ENCODE results near the gene TOLLIP. TPM values are rescaled to one million over a fixed set of nuclear protein-coding genes. Genes with fewer than 3 reads are reported as not detected.

Gene TOLLIP
- total RNA-seq, 1 donor from 2014 or later, result 38.9 TPM

GRCh38 chr11:1235306-1235900 lies 74.0 kb downstream of the TOLLIP start:
- Mint-ChIP-seq H3K36me3 (ENCODE audit: low read depth) (no peaks in the 10 kb centered on the region), H3K4me1 (no peaks in the 10 kb centered on the region), H3K4me3 (no peak overlapping the region), H3K27me3 (no peaks in the 10 kb centered on the region), H3K9me3 (no peaks in the 10 kb centered on the region), H3K27ac (no peak overlapping the region)
- intact Hi-C loops (cut with micrococcal nuclease), result no loop called here
- DNase-seq, result no peak

GRCh38 chr11:1234771-1235305 lies 74.6 kb downstream of the TOLLIP start:
- DNase-seq, result no peak
- Mint-ChIP-seq H3K27me3 (no peaks in the 10 kb centered on the region), H3K4me1 (no peaks in the 10 kb centered on the region), H3K4me3 (no peak overlapping the region), H3K27ac (no peak overlapping the region), H3K36me3 (ENCODE audit: low read depth) (no peaks in the 10 kb centered on the region), H3K9me3 (no peaks in the 10 kb centered on the region)
- intact Hi-C loops (cut with micrococcal nuclease), result no loop called here

GRCh38 chr11:1234054-1234720 lies 75.2 kb downstream of the TOLLIP start:
- Mint-ChIP-seq H3K36me3 (ENCODE audit: low read depth) (no peaks in the 10 kb centered on the region), H3K4me1 (no peaks in the 10 kb centered on the region), H3K27me3 (no peaks in the 10 kb centered on the region), H3K9me3 (no peaks in the 10 kb centered on the region), H3K4me3 (no peak overlapping the region), H3K27ac (no peak overlapping the region)
- intact Hi-C loops (cut with micrococcal nuclease), result no loop called here
- no peak for DNase-seq

- Mint-ChIP-seq H3K27me3 (no peaks in the 10 kb centered on the region), H3K27ac (no peak overlapping the region), H3K36me3 (ENCODE audit: low read depth) (no peaks in the 10 kb centered on the region), H3K9me3 (no peaks in the 10 kb centered on the region), H3K4me3 (no peak overlapping the region), H3K4me1 (no peaks in the 10 kb centered on the region)
- intact Hi-C loops (cut with micrococcal nuclease), result no loop called here
- DNase-seq, result no peak
Measured at GRCh38 chr11:1233351-1234053, 75.9 kb downstream of the TOLLIP start.

DNA sequence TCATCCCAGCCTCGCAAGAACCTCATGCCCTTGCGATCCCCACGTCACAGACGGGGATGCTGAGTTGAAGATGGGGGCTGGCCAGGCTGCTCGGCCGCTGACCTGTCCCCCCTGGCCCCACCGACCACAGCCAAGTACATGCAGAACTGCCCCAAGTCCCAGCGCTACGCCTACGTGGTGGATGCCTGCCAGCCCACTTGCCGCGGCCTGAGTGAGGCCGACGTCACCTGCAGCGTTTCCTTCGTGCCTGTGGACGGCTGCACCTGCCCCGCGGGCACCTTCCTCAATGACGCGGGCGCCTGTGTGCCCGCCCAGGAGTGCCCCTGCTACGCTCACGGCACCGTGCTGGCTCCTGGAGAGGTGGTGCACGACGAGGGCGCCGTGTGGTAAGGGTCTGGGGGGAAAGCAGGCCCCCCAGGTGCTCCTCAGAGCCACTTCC lies 76.5 kb downstream of the TOLLIP start:
- intact Hi-C loops (cut with micrococcal nuclease), result no loop called here
- H3K4me3 Mint-ChIP-seq, result no peak overlapping the region
- H3K36me3 Mint-ChIP-seq (ENCODE audit: low read depth), result no peaks in the 10 kb centered on the region
- H3K27me3 Mint-ChIP-seq, result no peaks in the 10 kb centered on the region
- no peak overlapping the region for H3K27ac Mint-ChIP-seq
- H3K4me1 Mint-ChIP-seq, result no peaks in the 10 kb centered on the region
- no peaks in the 10 kb centered on the region for H3K9me3 Mint-ChIP-seq
- no peak for DNase-seq

- no peak overlapping the region for H3K4me3 Mint-ChIP-seq
- H3K4me1 Mint-ChIP-seq, result no peaks in the 10 kb centered on the region
- H3K9me3 Mint-ChIP-seq, result no peaks in the 10 kb centered on the region
- intact Hi-C loops (cut with micrococcal nuclease), result no loop called here
- no peaks in the 10 kb centered on the region for H3K27me3 Mint-ChIP-seq
- no peaks in the 10 kb centered on the region for H3K36me3 Mint-ChIP-seq (ENCODE audit: low read depth)
- no peak overlapping the region for H3K27ac Mint-ChIP-seq
- no peak for DNase-seq
Measured at GRCh38 chr11:1232021-1232882, 77.2 kb downstream of the TOLLIP start.

DNA sequence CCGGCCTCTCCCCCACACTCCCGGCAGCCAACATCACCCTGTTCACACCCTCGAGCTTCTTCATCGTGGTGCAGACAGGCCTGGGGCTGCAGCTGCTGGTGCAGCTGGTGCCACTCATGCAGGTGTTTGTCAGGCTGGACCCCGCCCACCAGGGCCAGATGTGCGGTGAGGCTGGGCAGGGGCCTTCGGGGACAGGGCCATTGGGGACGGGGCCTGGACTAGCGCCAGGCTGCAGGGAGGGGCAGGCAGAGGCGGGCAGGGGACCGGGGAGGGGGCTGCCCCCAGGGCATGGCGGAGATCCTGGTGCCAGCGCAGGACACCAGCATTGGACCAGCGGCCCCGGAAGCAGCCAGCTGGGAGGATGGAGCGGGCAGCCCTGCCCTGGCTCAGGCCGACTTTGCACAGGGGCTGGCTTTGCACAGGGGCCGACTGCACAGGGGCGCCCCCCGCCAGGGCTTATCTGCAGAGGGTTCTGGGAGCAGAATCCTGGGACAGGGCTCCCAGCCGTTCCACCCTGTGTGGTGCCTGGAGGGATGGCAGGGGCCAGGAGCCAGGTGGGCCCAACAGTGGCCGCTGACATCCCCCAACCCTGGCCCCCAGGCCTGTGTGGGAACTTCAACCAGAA lies 77.9 kb downstream of the TOLLIP start:
- no peaks in the 10 kb centered on the region for H3K4me1 Mint-ChIP-seq
- DNase-seq, result no peak
- H3K27ac Mint-ChIP-seq, result no peak overlapping the region
- no peaks in the 10 kb centered on the region for H3K36me3 Mint-ChIP-seq (ENCODE audit: low read depth)
- intact Hi-C loops (cut with micrococcal nuclease), result no loop called here
- H3K27me3 Mint-ChIP-seq, result no peaks in the 10 kb centered on the region
- no peaks in the 10 kb centered on the region for H3K9me3 Mint-ChIP-seq
- no peak overlapping the region for H3K4me3 Mint-ChIP-seq

DNA sequence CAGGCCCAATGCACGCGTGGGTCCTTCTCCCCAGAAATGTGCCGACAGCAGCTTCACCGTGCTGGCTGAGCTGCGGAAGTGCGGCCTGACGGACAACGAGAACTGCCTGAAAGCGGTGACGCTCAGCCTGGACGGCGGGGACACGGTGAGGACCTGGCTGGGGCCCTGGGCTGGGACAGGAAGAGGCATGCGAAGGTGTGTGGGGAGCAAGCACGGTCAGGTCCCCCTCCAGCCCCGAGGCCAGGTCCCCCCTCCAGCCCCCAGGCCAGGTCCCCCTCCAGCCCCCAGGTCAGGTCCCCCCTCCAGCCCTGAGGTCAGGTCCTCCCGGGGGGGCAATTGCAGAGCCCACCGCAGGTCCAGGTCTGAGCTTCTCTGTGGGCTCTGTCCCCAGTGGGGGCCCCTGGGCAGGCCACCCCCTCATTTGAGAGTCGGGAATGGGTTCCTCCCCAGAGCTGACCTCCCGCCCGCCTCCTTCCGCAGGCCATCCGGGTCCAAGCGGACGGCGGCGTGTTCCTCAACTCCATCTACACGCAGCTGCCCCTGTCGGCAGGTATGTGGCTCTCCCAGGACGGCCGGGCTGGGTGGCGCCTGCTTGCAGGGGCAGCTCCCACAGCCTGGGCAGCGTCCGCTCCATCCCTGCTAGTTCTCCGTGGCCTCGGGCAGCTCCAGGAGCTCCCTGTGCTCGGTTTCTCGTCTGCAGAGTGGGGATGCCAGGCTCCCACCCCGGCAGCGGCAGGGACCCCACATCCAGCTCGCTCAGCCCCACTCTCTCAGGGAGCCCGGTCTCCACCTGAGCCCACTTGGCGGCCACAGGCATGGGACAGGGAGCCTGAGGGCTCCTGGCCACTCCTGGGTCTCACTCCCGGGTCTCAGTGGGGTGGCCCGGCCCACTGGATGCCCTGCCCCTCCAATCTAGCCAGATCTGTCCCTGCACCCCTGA lies 78.7 kb downstream of the TOLLIP start:
- Mint-ChIP-seq H3K4me3 (no peak overlapping the region), H3K36me3 (ENCODE audit: low read depth) (no peaks in the 10 kb centered on the region), H3K4me1 (no peaks in the 10 kb centered on the region), H3K27ac (no peak overlapping the region), H3K9me3 (no peaks in the 10 kb centered on the region), H3K27me3 (no peaks in the 10 kb centered on the region)
- intact Hi-C loops (cut with micrococcal nuclease), result no loop called here
- no peak for DNase-seq

DNA sequence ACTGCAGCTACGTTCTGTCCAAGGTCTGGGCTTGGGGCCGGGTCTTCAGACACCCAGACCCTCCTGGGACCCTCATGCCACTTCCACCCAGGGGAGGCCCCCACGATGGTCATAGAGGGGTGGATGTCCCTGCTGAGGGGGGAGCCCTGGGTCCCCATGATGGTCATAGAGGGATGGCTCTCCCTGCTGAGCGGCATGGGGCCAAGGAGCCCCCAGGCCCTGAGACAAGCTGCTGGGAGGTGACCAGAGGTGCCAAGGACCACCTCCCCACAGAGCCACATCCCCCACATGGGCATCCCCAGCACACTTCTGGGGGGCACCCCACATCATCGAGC lies 79.3 kb downstream of the TOLLIP start:
- H3K36me3 Mint-ChIP-seq (ENCODE audit: low read depth), result no peaks in the 10 kb centered on the region
- H3K4me1 Mint-ChIP-seq, result no peaks in the 10 kb centered on the region

GRCh38 chr11:1229471-1230120 lies 79.8 kb downstream of the TOLLIP start:
- intact Hi-C loops (cut with micrococcal nuclease), result no loop called here
- H3K4me3 Mint-ChIP-seq, result no peak overlapping the region
- no peaks in the 10 kb centered on the region for H3K27me3 Mint-ChIP-seq
- H3K36me3 Mint-ChIP-seq (ENCODE audit: low read depth), result no peaks in the 10 kb centered on the region
- DNase-seq, result no peak
- H3K9me3 Mint-ChIP-seq, result no peaks in the 10 kb centered on the region
- H3K4me1 Mint-ChIP-seq, result no peaks in the 10 kb centered on the region
- H3K27ac Mint-ChIP-seq, result no peak overlapping the region

More for the DNA sequence above, 79.3 kb downstream of the TOLLIP start:
- Mint-ChIP-seq H3K9me3 (no peaks in the 10 kb centered on the region), H3K27ac (no peak overlapping the region), H3K27me3 (no peaks in the 10 kb centered on the region), H3K4me3 (no peak overlapping the region)
- intact Hi-C loops (cut with micrococcal nuclease), result no loop called here
- no peak for DNase-seq

GRCh38 chr11:1228921-1229451 lies 80.4 kb downstream of the TOLLIP start:
- DNase-seq, result no peak
- H3K27ac Mint-ChIP-seq, result no peak overlapping the region
- no peaks in the 10 kb centered on the region for H3K27me3 Mint-ChIP-seq
- intact Hi-C loops (cut with micrococcal nuclease), result no loop called here
- H3K4me3 Mint-ChIP-seq, result no peak overlapping the region
- no peaks in the 10 kb centered on the region for H3K36me3 Mint-ChIP-seq (ENCODE audit: low read depth)
- no peaks in the 10 kb centered on the region for H3K9me3 Mint-ChIP-seq
- no peaks in the 10 kb centered on the region for H3K4me1 Mint-ChIP-seq
